ENCODE results near the gene RBL2. TPM values are rescaled to one million over a fixed set of nuclear protein-coding genes. Genes with fewer than 3 reads are reported as not detected.

Gene RBL2
- total and polyA plus RNA-seq, 10 donors, result 29.1 to 214 (median 138) TPM

GRCh38 chr16:53486230-53486629 is 52.0 kb downstream of the RBL2 start:
- Histone ChIP-seq H3K27me3 (replicated peaks in 1 of 7) (no peaks in the 10 kb centered on the region), H3K4me1 (peaks cover 0 to 22% (median 0%) of the 10 kb centered on the region in 6 donors), H3K36me3 (peaks cover 6 to 100% (median 82%) of the 10 kb centered on the region in 6 donors), H3K27ac (no peak overlapping the region), H3K9me3 (peaks cover 0 to 25% (median 19%) of the 10 kb centered on the region in 8 donors), H3K4me3 (no peak overlapping the region)
- no peak for DNase-seq
- intact Hi-C loops (cut with DNase I; ENCODE audit: low total_unique reads), result no loop called here
- TF ChIP-seq, protein P1, sequence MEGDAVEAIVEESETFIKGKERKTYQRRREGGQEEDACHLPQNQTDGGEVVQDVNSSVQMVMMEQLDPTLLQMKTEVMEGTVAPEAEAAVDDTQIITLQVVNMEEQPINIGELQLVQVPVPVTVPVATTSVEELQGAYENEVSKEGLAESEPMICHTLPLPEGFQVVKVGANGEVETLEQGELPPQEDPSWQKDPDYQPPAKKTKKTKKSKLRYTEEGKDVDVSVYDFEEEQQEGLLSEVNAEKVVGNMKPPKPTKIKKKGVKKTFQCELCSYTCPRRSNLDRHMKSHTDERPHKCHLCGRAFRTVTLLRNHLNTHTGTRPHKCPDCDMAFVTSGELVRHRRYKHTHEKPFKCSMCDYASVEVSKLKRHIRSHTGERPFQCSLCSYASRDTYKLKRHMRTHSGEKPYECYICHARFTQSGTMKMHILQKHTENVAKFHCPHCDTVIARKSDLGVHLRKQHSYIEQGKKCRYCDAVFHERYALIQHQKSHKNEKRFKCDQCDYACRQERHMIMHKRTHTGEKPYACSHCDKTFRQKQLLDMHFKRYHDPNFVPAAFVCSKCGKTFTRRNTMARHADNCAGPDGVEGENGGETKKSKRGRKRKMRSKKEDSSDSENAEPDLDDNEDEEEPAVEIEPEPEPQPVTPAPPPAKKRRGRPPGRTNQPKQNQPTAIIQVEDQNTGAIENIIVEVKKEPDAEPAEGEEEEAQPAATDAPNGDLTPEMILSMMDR (IDR thresholded peaks at IDR 0.05 in 8 of 11, conservative IDR thresholded peaks at IDR 0.05 in 3 of 11), result no peak
- TF ChIP-seq POLR2A (IDR thresholded peaks at IDR 0.05) (no peak), POLR2AphosphoS5 (IDR thresholded peaks at IDR 0.05) (no peak)

GRCh38 chr16:53489755-53490154 is 55.5 kb downstream of the RBL2 start:
- 67 to 90% (median 77%) methylated on average over 1 of the region's 1 CpG for WGBS, 5 donors
- peaks cover 2 to 100% (median 79%) of the 10 kb centered on the region in 6 donors for H3K36me3 ChIP-seq

GRCh38 chr16:53492503-53492902 is 58.2 kb downstream of the RBL2 start:
- Histone ChIP-seq H3K27ac (no peak overlapping the region), H3K36me3 (peaks cover 9 to 100% (median 85%) of the 10 kb centered on the region in 6 donors), H3K4me3 (no peak overlapping the region), H3K27me3 (replicated peaks in 1 of 7) (no peaks in the 10 kb centered on the region), H3K4me1 (peaks cover 0 to 5% (median 0%) of the 10 kb centered on the region in 6 donors), H3K9me3 (no peaks in the 10 kb centered on the region)
- TF ChIP-seq, protein P1 (IDR thresholded peaks at IDR 0.05 in 8 of 11, conservative IDR thresholded peaks at IDR 0.05 in 3 of 11), result no peak
- no peak for TF ChIP-seq POLR2AphosphoS5 (IDR thresholded peaks at IDR 0.05)
- TF ChIP-seq POLR2A (IDR thresholded peaks at IDR 0.05), result no peak
- WGBS, 5 donors, result 93 to 98% (median 98%) methylated on average over 1 of the region's 1 CpG
- intact Hi-C loops (cut with DNase I; ENCODE audit: low total_unique reads), result no loop called here
- no peak for DNase-seq

More at GRCh38 chr16:53489755-53490154, 55.5 kb downstream of the RBL2 start:
- Histone ChIP-seq H3K4me1 (peaks cover 0 to 5% (median 0%) of the 10 kb centered on the region in 6 donors), H3K27me3 (replicated peaks in 1 of 7) (no peaks in the 10 kb centered on the region), H3K9me3 (peaks cover 0 to 23% (median 19%) of the 10 kb centered on the region in 8 donors), H3K27ac (no peak overlapping the region), H3K4me3 (no peak overlapping the region)
- no peak for DNase-seq
- TF ChIP-seq POLR2AphosphoS5 (IDR thresholded peaks at IDR 0.05), result no peak
- intact Hi-C loops (cut with DNase I; ENCODE audit: low total_unique reads), result no loop called here

- no peak for DNase-seq
Observed at GRCh38 chr16:53494636-53495035, 60.4 kb downstream of the RBL2 start.

More at GRCh38 chr16:53494636-53495035, 60.4 kb downstream of the RBL2 start:
- WGBS, 5 donors, result 91 to 97% (median 95%) methylated on average over 6 of the region's 6 CpGs
- Histone ChIP-seq H3K27me3 (replicated peaks in 1 of 7) (no peaks in the 10 kb centered on the region), H3K9me3 (no peaks in the 10 kb centered on the region), H3K4me1 (peaks cover 0 to 7% (median 0%) of the 10 kb centered on the region in 6 donors), H3K36me3 (peaks cover 9 to 100% (median 86%) of the 10 kb centered on the region in 6 donors), H3K27ac (no peak overlapping the region), H3K4me3 (no peak overlapping the region)
- TF ChIP-seq POLR2A (IDR thresholded peaks at IDR 0.05), result no peak
- TF ChIP-seq POLR2AphosphoS5 (IDR thresholded peaks at IDR 0.05), result no peak
- TF ChIP-seq, protein P1 (IDR thresholded peaks at IDR 0.05 in 8 of 11, conservative IDR thresholded peaks at IDR 0.05 in 3 of 11), result no peak
- intact Hi-C loops (cut with DNase I; ENCODE audit: low total_unique reads), result no loop called here
